ENCODE measurements around the gene FIBCD1. TPM values are rescaled to one million over a fixed set of nuclear protein-coding genes. Genes with fewer than 3 reads are reported as not detected.
A peak's percentile ranks its signal among the peaks of the same experiment; 100 is the strongest.

FIBCD1 gene
- total RNA-seq, 1 donor from 2014 or later: 0.20 TPM

GRCh38 chr9:130877300-130877699 lies 61.7 kb downstream of the FIBCD1 start:
- no peak for ATAC-seq

GRCh38 chr9:130874783-130875182 lies 64.3 kb downstream of the FIBCD1 start:
- no peak for ATAC-seq

- no peak for ATAC-seq
Observed at GRCh38 chr9:130873966-130874365, 65.1 kb downstream of the FIBCD1 start.

GRCh38 chr9:130872912-130873503 lies 66.0 kb downstream of the FIBCD1 start:
- no peak for ATAC-seq

- ATAC-seq: no peak
Observed at GRCh38 chr9:130872508-130872907, 66.5 kb downstream of the FIBCD1 start.

GRCh38 chr9:130872093-130872492 lies 67.0 kb downstream of the FIBCD1 start:
- no peak for ATAC-seq

GRCh38 chr9:130871395-130872062 lies 67.5 kb downstream of the FIBCD1 start:
- no peak for ATAC-seq

GRCh38 chr9:130870491-130871381 lies 68.3 kb downstream of the FIBCD1 start:
- no peak for ATAC-seq

GRCh38 chr9:130869250-130869649 lies 69.8 kb downstream of the FIBCD1 start:
- no peak for ATAC-seq

GRCh38 chr9:130868230-130868629 lies 70.8 kb downstream of the FIBCD1 start:
- no peak for ATAC-seq

GRCh38 chr9:130867556-130867955 lies 71.5 kb downstream of the FIBCD1 start:
- ATAC-seq: no peak

GRCh38 chr9:130866474-130866965 lies 72.5 kb downstream of the FIBCD1 start:
- peak; percentile 92 for ATAC-seq

- ATAC-seq: no peak
Observed at GRCh38 chr9:130865921-130866320, 73.1 kb downstream of the FIBCD1 start.

- no peak for ATAC-seq
Observed at GRCh38 chr9:130864541-130864940, 74.5 kb downstream of the FIBCD1 start.

- no peak for ATAC-seq
Observed at GRCh38 chr9:130862747-130863146, 76.3 kb downstream of the FIBCD1 start.

GRCh38 chr9:130862217-130862616 lies 76.8 kb downstream of the FIBCD1 start:
- no peak for ATAC-seq

- ATAC-seq: no peak
Observed at GRCh38 chr9:130861372-130862180, 77.5 kb downstream of the FIBCD1 start.

- peak; percentile 68 for ATAC-seq
Observed at GRCh38 chr9:130860458-130861316, 78.4 kb downstream of the FIBCD1 start.

GRCh38 chr9:130858739-130859705 lies 80.0 kb downstream of the FIBCD1 start:
- ATAC-seq: no peak

Measured in esophagus mucosa (tissue), 1 donor.